Activated naive CD8-positive, alpha-beta T cell treated with anti-CD3 and anti-CD28 coated beads, Interleukin-2, amount 10 ng/mL, durations not matched to agents 7 days and 5 days (primary cell): ENCODE measurements around the gene NOL3. TPM values are rescaled to one million over a fixed set of nuclear protein-coding genes. Genes with fewer than 3 reads are reported as not detected.

ENCODE experiments used
- ATAC-seq: fragments of 150-1000 bp; cut with Tn5 transposase; one replicate; pipeline ENCODE4 v1.10.0; 2021; ENCODE audit warnings: low read depth, moderate library complexity
- POLR2A ChIA-PET: fragments of 350-600 bp; sonication (Branson Sonifier 250); formaldehyde crosslinking; loops from one replicate; lab custom pipeline; 2021; ENCODE audit warnings: antibody characterized with exemption; lab: Charles Lee
- DNase-seq: peaks from one replicate; pipeline ENCODE4 v3.0.0; 2021
- H3K27ac Mint-ChIP-seq: one replicate; pipeline ENCODE4 v1.8.0; 2022; ENCODE audit warnings: mild to moderate bottlenecking, mixed read lengths
- H3K27me3 Mint-ChIP-seq: one replicate; pipeline ENCODE4 v1.8.0; 2022; ENCODE audit warnings: mild to moderate bottlenecking, moderate library complexity, mixed read lengths
- H3K36me3 Mint-ChIP-seq: one replicate; pipeline ENCODE4 v1.8.0; 2021; ENCODE audit warnings: mild to moderate bottlenecking, mixed read lengths
- H3K4me1 Mint-ChIP-seq: one replicate; pipeline ENCODE4 v1.8.0; 2021; ENCODE audit warnings: mixed read lengths
- H3K4me3 Mint-ChIP-seq: one replicate; pipeline ENCODE4 v1.8.0; 2022; ENCODE audit warnings: mild to moderate bottlenecking, moderate library complexity, mixed read lengths
- H3K9me3 Mint-ChIP-seq: one replicate; pipeline ENCODE4 v1.8.0; 2021; ENCODE audit warnings: mixed read lengths
- total RNA-seq, 2 experiments: library from RNA; stranded (reverse); gene quantifications; one replicate each; pipeline ENCODE4 v1.2.3, GENCODE V29; 2021

The NOL3 gene
- total RNA-seq, 2 experiments from 2014 or later: 17.7 to 18.6 TPM

- DNase-seq (no peak), ATAC-seq (no peak)
- H3K4me3 Mint-ChIP-seq: no peak overlapping the region
- H3K9me3 Mint-ChIP-seq: no peaks in the 10 kb centered on the region
- peak overlapping the region; percentile 10 for H3K27ac Mint-ChIP-seq
- peaks cover 22% of the 10 kb centered on the region for H3K36me3 Mint-ChIP-seq
- peaks cover 19% of the 10 kb centered on the region for H3K4me1 Mint-ChIP-seq
- POLR2A ChIA-PET: interaction anchor here (1.0 kb wide), 1 partner anchor 34 kb away, joined by 5 read pairs; no protein-coding TSS in a partner anchor
- H3K27me3 Mint-ChIP-seq: peaks cover 5% of the 10 kb centered on the region
Observed at GRCh38 chr16:67148221-67148620, 22.1 kb upstream of the NOL3 start.

DNA sequence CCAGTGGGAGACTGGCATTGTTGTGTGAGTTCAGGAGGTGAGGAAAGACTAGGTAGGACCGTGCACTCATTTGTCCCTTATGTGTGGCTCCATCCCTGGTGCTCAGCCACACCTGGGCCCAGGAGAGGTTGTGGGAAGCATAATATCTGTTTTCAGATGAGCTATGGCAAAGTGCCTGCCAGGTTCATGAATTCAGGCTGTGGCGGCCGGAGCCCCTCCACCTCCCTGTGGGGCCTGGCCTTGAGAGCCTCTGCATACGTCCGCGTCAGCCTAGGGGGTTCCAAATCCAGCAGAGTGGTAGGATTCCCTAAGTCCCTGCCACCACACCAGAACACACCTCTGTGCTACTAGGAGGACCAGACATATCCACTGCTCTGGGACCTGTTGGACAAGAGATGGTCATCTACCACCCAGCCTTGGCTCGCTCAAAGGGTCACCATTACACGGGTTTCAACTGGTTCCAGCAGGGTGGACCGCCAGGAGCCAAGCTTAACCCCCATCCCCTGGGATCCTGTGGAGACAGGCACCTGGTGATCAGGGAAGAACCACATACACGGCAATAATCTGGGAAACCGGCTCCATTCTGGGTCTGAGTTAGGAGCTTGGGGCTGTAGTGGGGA lies 21.6 kb upstream of the NOL3 start:
- peaks cover 21% of the 10 kb centered on the region for H3K36me3 Mint-ChIP-seq
- ATAC-seq: no peak
- H3K4me1 Mint-ChIP-seq: peaks cover 22% of the 10 kb centered on the region
- peak overlapping the region; percentile 10 for H3K27ac Mint-ChIP-seq
- POLR2A ChIA-PET: interaction anchor here (1.0 kb wide), 1 partner anchor 33 kb away, joined by 5 read pairs; no protein-coding TSS in a partner anchor
- H3K4me3 Mint-ChIP-seq: no peak overlapping the region
- H3K9me3 Mint-ChIP-seq: no peaks in the 10 kb centered on the region
- H3K27me3 Mint-ChIP-seq: peaks cover 5% of the 10 kb centered on the region
- no peak for DNase-seq

- peaks cover 21% of the 10 kb centered on the region for H3K36me3 Mint-ChIP-seq
- ATAC-seq: no peak
- no peaks in the 10 kb centered on the region for H3K9me3 Mint-ChIP-seq
- no peak for DNase-seq
- peaks cover 27% of the 10 kb centered on the region for H3K4me1 Mint-ChIP-seq
- POLR2A ChIA-PET: interaction anchor here (1.0 to 2.3 kb wide), 2 partner anchors 33 to 135 kb away, joined by 5 to 13 read pairs; no protein-coding TSS in a partner anchor
- peaks cover 5% of the 10 kb centered on the region for H3K27me3 Mint-ChIP-seq
- peak overlapping the region; percentile 35 for H3K4me3 Mint-ChIP-seq
- H3K27ac Mint-ChIP-seq: peak overlapping the region; percentile 51
Observed at GRCh38 chr16:67149276-67150046, 20.9 kb upstream of the NOL3 start.

- POLR2A ChIA-PET: interaction anchor here (0.6 to 2.8 kb wide), 10 partner anchors 10 to 298 kb away, joined by 3 to 16 read pairs (median 4); partner anchors contain the start of genes CBFB, FBXL8 and TRADD
- Mint-ChIP-seq H3K27ac (no peak overlapping the region), H3K27me3 (peaks cover 5% of the 10 kb centered on the region), H3K4me1 (peaks cover 29% of the 10 kb centered on the region), H3K9me3 (no peaks in the 10 kb centered on the region), H3K36me3 (peaks cover 20% of the 10 kb centered on the region), H3K4me3 (peak overlapping the region; percentile 74)
- DNase-seq (peak; percentile 74), ATAC-seq (peak; percentile 70)
Observed at GRCh38 chr16:67150047-67150832, 20.1 kb upstream of the NOL3 start.

DNA sequence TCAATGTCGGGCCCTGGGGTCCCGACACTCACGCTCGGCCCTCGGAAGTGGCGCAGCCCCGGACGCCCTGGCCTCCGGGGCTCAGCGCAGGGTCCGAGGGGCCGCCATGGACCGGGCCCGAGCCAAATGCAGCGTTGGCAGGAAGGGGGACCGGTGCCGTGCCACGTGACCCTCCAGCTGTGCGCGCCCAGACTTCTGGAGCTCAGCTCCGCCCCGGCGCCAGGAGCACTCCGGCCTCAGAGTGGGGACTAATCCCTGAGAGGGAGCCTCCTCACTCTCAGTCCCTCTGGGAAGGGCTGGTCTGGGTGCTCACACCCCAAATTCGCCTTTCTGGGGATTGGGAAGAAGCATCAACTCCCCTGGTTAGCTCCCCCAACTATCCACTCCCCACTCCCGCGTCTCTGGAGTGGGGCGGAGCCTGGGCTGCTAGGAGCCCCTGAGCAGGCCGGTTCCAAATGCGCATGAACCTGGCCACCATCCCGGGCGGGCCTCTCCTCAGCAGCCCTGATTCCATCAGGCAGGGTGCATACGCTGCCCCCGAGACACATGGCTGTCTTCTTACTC lies 19.4 kb upstream of the NOL3 start, which contains the start of gene B3GNT9:
B3GNT9 (minus strand) TSS at position 166 of the 564 bp plus-strand sequence. CDS start 513 bp downstream, outside the sequence.
- peak within 1 kb of the TSS; percentile 74 for H3K4me3 Mint-ChIP-seq

GRCh38 chr16:67151431-67152097 lies 18.8 kb upstream of the NOL3 start:
- no peak for DNase-seq
- POLR2A ChIA-PET: interaction anchor here (0.7 to 2.8 kb wide), 11 partner anchors 9 to 178 kb away, joined by 3 to 16 read pairs (median 4); partner anchors contain the start of genes CBFB, FBXL8, NOL3 and TRADD
- H3K4me1 Mint-ChIP-seq: peaks cover 38% of the 10 kb centered on the region
- H3K9me3 Mint-ChIP-seq: no peaks in the 10 kb centered on the region
- peaks cover 5% of the 10 kb centered on the region for H3K27me3 Mint-ChIP-seq
- peak overlapping the region; percentile 74 for H3K4me3 Mint-ChIP-seq
- H3K27ac Mint-ChIP-seq: peak overlapping the region; percentile 45
- peaks cover 23% of the 10 kb centered on the region for H3K36me3 Mint-ChIP-seq
- no peak for ATAC-seq

More for the DNA sequence above, 19.4 kb upstream of the NOL3 start, which contains the start of gene B3GNT9:
- ATAC-seq (peak; percentile 51), DNase-seq (peak; percentile 70)
- Mint-ChIP-seq H3K36me3 (peaks cover 21% of the 10 kb centered on the region), H3K4me1 (peaks cover 31% of the 10 kb centered on the region), H3K9me3 (no peaks in the 10 kb centered on the region), H3K27ac (peak within 1 kb of the TSS; percentile 45), H3K27me3 (peaks cover 5% of the 10 kb centered on the region)
- POLR2A ChIA-PET: interaction anchor here (0.6 to 2.8 kb wide), 12 partner anchors 9 to 297 kb away, joined by 3 to 16 read pairs (median 4); partner anchors contain the start of genes CBFB, FBXL8, NOL3 and TRADD

DNA sequence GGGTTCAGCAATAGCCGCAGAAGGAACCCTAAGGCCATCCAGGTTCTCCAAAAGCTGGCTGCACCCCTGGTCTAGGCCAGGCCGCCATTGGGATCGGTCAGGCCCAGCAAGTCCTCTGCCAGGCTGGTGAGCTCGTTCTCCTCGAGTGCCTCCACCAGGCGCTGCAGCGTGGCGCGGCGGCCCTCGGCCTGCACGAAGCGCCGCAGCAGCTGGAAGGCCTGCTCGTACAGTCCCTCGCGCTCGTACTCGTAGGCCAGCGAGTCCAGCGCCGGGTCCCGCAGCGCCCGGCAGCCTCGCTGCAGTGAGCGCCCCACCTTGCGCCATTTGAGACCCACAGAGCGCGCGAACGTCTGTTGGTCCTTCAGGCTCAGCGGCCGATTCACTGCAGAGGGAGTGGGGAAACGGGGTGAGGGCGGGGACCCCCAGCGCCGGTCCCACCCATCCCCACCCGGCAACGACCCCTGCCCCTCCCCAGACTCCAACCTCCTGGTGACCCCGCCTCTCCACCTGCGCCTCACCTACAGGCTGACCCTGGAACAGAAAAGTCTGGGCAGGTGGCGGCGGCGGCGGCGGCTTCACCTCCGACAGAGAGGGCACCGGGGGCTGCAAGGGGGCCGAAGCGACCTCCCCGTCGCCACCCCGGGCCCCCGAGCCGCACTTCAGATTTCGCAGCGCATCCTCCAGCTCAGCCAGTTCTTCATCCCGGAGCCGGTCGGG lies 15.6 kb upstream of the NOL3 start:
- ATAC-seq: no peak
- peaks cover 17% of the 10 kb centered on the region for H3K36me3 Mint-ChIP-seq
- no peaks in the 10 kb centered on the region for H3K9me3 Mint-ChIP-seq

DNA sequence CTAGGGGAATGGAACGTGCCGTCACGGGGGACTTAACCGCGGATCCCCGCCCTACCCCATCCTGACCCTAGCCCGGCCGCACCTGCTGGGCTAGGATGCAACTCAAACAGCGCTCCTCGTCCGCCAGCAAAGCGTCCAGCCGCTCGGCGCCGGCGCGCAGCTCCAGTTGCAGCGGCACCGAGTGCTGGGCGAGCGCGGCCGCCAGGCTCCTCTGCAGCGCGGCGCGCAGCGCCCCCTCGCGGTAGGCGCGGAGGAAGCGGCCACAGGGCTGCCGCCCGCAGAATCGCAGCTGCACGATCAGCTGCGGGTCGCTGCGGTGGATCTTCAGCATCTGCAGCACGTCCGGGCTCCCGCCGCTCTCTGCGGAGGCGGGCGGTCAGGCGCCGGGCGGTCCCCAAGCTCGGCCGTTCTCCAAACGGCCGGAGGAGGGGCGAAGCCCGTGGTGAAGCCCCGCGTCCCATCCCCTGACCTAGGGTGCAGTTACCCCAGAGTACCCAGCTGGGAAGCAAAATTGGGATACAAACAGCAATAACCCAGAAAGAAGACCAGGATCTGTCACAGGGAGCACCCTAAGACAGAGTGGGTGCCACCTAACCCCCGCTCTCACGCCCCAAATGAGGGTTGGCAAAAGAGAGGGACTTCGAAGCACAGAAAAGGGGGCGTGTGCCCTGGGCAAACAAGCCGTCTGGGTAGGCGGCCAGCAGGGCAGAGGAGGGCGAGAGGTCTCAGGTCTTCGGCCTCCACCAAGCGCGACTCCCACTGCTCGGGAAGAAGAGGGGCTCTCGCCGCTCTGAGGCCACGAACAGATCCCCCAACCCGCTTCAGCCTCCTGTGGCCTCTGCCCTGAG lies 14.8 kb upstream of the NOL3 start:
- Mint-ChIP-seq H3K4me1 (peaks cover 57% of the 10 kb centered on the region), H3K9me3 (no peaks in the 10 kb centered on the region), H3K27ac (no peak overlapping the region), H3K27me3 (peaks cover 3% of the 10 kb centered on the region), H3K36me3 (peaks cover 17% of the 10 kb centered on the region), H3K4me3 (peak overlapping the region; percentile 77)
- POLR2A ChIA-PET: interaction anchor here (0.6 to 2.8 kb wide), 8 partner anchors 19 to 181 kb away, joined by 3 to 31 read pairs (median 4); partner anchors contain the start of gene CBFB
- ATAC-seq: peak; percentile 38
- DNase-seq: peak; percentile 93

More for the DNA sequence above, 15.6 kb upstream of the NOL3 start:
- DNase-seq: no peak
- POLR2A ChIA-PET: interaction anchor here (0.6 to 2.8 kb wide), 8 partner anchors 18 to 180 kb away, joined by 3 to 31 read pairs (median 4); partner anchors contain the start of gene CBFB
- peak overlapping the region; percentile 77 for H3K4me3 Mint-ChIP-seq
- no peak overlapping the region for H3K27ac Mint-ChIP-seq
- H3K4me1 Mint-ChIP-seq: peaks cover 57% of the 10 kb centered on the region
- H3K27me3 Mint-ChIP-seq: peaks cover 3% of the 10 kb centered on the region

- Mint-ChIP-seq H3K36me3 (peaks cover 20% of the 10 kb centered on the region), H3K9me3 (no peaks in the 10 kb centered on the region), H3K4me3 (no peak overlapping the region), H3K27me3 (peaks cover 6% of the 10 kb centered on the region), H3K27ac (peak overlapping the region; percentile 63), H3K4me1 (peaks cover 56% of the 10 kb centered on the region)
- DNase-seq (peak; percentile 41), ATAC-seq (no peak)
- POLR2A ChIA-PET: interaction anchor here (1.9 to 2.1 kb wide), 2 partner anchors 127 to 142 kb away, joined by 11 read pairs; partner anchors contain the start of gene CBFB
Observed at GRCh38 chr16:67156143-67156844, 14.0 kb upstream of the NOL3 start.

- Mint-ChIP-seq H3K36me3 (peaks cover 23% of the 10 kb centered on the region), H3K9me3 (no peaks in the 10 kb centered on the region), H3K4me1 (peaks cover 54% of the 10 kb centered on the region), H3K27ac (peak overlapping the region; percentile 92), H3K4me3 (peak overlapping the region; percentile 25), H3K27me3 (peaks cover 14% of the 10 kb centered on the region)
- POLR2A ChIA-PET: interaction anchor here (1.1 to 4.2 kb wide), 2 partner anchors 139 to 143 kb away, joined by 5 to 23 read pairs; no protein-coding TSS in a partner anchor
- DNase-seq (no peak), ATAC-seq (no peak)
Observed at GRCh38 chr16:67157106-67157748, 13.1 kb upstream of the NOL3 start.
